Stomach (tissue), 9 donors: ENCODE measurements around the gene KCNJ15. TPM values are rescaled to one million over a fixed set of nuclear protein-coding genes. Genes with fewer than 3 reads are reported as not detected.

Source experiments
- DNase-seq, 2 donors: peaks; one replicate each; pipeline versions ENCODE4 v3.0.0 to v3.0.0-alpha.2; 2013 to 2019
- H3K27ac ChIP-seq, 5 donors: fragments of 200-600 bp in 4 of 5; sonication (generic) in 4 of 5; one replicate each; pipeline ENCODE4 v1.5.1; 2013 to 2019; ENCODE audit warnings: mild to moderate bottlenecking in 1 of 5, moderate library complexity in 1 of 5
- H3K27me3 ChIP-seq, 3 donors: fragments of 200-600 bp; sonication (generic); one replicate each; pipeline ENCODE4 v1.5.1; 2017 to 2019; ENCODE audit warnings: mixed run types in 1 of 3
- H3K36me3 ChIP-seq, 4 donors: fragments of 200-600 bp; sonication (generic); 1 replicate in 3 of 4; 2 replicates in 1 of 4; pipeline ENCODE4 v1.5.1; 2016 to 2019
- H3K4me1 ChIP-seq, 4 donors: fragments of 200-600 bp; sonication (generic); one replicate each; pipeline ENCODE4 v1.5.1; 2016 to 2019
- H3K4me3 ChIP-seq, 4 donors: fragments of 200-600 bp; sonication (generic) in 3 of 4; one replicate each; pipeline ENCODE4 v1.5.1; 2016 to 2019; ENCODE audit warnings: mild to moderate bottlenecking in 1 of 4
- H3K9me3 ChIP-seq, 4 donors: fragments of 200-600 bp; sonication (generic); one replicate each; pipeline ENCODE4 v1.5.1; 2016 to 2019
- EP300 ChIP-seq: sonication (generic); formaldehyde crosslinking; IDR thresholded peaks from one replicate; pipeline ENCODE4 v1.6.1; 2017; ENCODE audit warnings: antibody characterized with exemption
- POLR2A ChIP-seq, 4 donors: fragments of 450-650 bp; IDR thresholded peaks; one replicate each; pipeline ENCODE4 v1.6.1; 2016; ENCODE audit warnings: antibody characterized with exemption in 4 of 4, control low read depth in 2 of 4, mild to moderate bottlenecking in 1 of 4, moderate library complexity in 1 of 4
- POLR2AphosphoS5 ChIP-seq, 3 donors: sonication (generic); formaldehyde crosslinking; IDR thresholded peaks; one replicate each; pipeline ENCODE4 v1.6.1; 2016; ENCODE audit warnings: antibody characterized with exemption in 3 of 3
- WGBS, 5 donors: extraction: QIAGEN DNeasy Blood & Tissue Kit in 3 of 5; methylation state at CpG; one replicate each; pipeline versions ENCODE4 v1.1.5 to v1.1.7; 2013 to 2018; 5-methylcytosine and 5-hydroxymethylcytosine counted together
- intact Hi-C: fragments of 100-400 bp; cut with DNase I; formaldehyde crosslinking; loops from one replicate; pipeline ENCODE4 v1.15.1; 2023; ENCODE audit warnings: low total_unique reads
- polyA plus RNA-seq, 3 donors: library from polyadenylated mRNA; stranded (reverse); fragments of 200-250 nt; gene quantifications; one replicate each; pipeline ENCODE4 v1.2.3, GENCODE V29; 2013
- total RNA-seq, 5 donors: library from RNA; depleted of rRNA; stranded (reverse); fragments of >200 nt; gene quantifications; one replicate each; pipeline versions ENCODE4 v1.1.0 to v1.2.3, GENCODE V29; 2014 to 2016
- TF ChIP-seq, protein P1 (sequence below), 7 experiments: fragments of 450-650 bp in 4 of 7; fragments of 200-600 bp in 3 of 7; sonication (generic) in 3 of 7; IDR thresholded peaks; one replicate each; pipeline ENCODE4 v1.5.1; 2016 to 2019; ENCODE audit warnings: antibody characterized with exemption in 7 of 7, control low read depth in 2 of 7, mild to moderate bottlenecking in 1 of 7
- donor health status: healthy with polysubstance abuse.
- donor health status: Bipolar disorder and iron deficiency.
- donor health status: healthy.

The KCNJ15 gene
- total and polyA plus RNA-seq, 8 donors: 3.5 to 38.4 (median 7.3) TPM; not detected in 1

DNA sequence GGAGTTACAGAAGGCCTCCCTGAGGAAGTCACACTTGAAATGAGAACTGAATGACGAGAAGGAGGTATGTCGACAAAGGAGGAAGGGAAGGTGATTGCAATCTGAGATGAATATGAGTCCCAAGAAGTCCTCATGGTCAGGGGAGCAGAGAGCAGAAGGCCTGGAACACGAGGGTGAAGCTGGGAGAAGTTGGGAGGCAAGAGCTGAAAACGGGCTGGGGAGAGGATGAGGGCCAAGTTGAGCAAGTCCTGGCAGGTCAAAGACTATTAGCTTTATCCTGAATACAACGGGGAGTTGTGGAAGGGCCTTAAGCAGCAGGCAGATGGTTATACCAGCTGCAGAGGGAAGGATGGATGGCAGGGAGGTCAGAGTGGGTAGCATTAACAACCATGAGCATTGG, 89.5 kb downstream of the KCNJ15 start:
- WGBS, 5 donors: 80 to 89% (median 87%) methylated on average over 5 of the region's 5 CpGs
- TF ChIP-seq POLR2AphosphoS5 (IDR thresholded peaks at IDR 0.05) (no peak), EP300 (no peak), POLR2A (IDR thresholded peaks at IDR 0.05) (no peak)
- TF ChIP-seq, protein P1, sequence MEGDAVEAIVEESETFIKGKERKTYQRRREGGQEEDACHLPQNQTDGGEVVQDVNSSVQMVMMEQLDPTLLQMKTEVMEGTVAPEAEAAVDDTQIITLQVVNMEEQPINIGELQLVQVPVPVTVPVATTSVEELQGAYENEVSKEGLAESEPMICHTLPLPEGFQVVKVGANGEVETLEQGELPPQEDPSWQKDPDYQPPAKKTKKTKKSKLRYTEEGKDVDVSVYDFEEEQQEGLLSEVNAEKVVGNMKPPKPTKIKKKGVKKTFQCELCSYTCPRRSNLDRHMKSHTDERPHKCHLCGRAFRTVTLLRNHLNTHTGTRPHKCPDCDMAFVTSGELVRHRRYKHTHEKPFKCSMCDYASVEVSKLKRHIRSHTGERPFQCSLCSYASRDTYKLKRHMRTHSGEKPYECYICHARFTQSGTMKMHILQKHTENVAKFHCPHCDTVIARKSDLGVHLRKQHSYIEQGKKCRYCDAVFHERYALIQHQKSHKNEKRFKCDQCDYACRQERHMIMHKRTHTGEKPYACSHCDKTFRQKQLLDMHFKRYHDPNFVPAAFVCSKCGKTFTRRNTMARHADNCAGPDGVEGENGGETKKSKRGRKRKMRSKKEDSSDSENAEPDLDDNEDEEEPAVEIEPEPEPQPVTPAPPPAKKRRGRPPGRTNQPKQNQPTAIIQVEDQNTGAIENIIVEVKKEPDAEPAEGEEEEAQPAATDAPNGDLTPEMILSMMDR (IDR thresholded peaks at IDR 0.05): no peak
- Histone ChIP-seq H3K27ac (no peak overlapping the region), H3K9me3 (no peaks in the 10 kb centered on the region), H3K27me3 (no peaks in the 10 kb centered on the region), H3K36me3 (no peaks in the 10 kb centered on the region), H3K4me1 (peaks cover 21 to 28% (median 24%) of the 10 kb centered on the region in 4 donors), H3K4me3 (no peak overlapping the region)
- intact Hi-C loops: no loop called here
- no peak for DNase-seq

DNA sequence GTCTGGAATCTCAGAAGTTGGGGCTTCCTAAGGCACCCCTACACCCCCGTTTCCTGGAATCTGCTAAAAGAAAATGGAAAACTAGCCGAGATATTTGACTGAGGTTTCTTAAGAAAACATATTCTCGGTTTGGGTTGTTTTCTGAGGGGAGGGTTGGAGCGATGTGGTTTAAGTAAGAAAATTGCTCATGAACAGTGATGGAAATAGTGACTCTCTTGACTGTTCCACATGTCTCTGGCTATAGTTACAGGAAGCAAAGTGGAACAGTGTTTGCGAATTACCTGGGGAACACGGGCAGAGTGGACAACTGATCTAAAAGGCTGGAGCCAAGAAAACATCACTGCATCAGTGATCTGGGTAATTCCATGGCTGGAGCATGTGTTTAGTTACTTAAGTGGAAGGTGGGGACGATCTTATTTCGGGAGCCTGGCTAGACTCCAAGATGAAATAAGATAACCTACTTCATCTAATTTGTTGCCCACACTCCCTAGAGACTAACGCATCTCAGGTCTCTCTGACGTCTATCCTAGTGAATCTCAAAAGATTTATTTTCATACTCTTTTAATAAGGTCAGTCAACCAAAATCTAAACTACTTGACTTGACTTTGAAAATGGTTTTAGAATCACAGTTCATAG, 92.4 kb downstream of the KCNJ15 start:
- 57 to 72% (median 69%) methylated on average over 10 of the region's 10 CpGs for WGBS, 5 donors
- no peak overlapping the region for H3K27ac ChIP-seq
- TF ChIP-seq POLR2A (IDR thresholded peaks at IDR 0.05) (no peak), POLR2AphosphoS5 (IDR thresholded peaks at IDR 0.05) (no peak), EP300 (no peak)
- TF ChIP-seq, protein P1 (IDR thresholded peaks at IDR 0.05): no peak
- H3K4me3 ChIP-seq: no peak overlapping the region
- no peaks in the 10 kb centered on the region for H3K27me3 ChIP-seq
- intact Hi-C loops: no loop called here
- peak in 1 of 2 donors; percentile 24 for DNase-seq
- H3K9me3 ChIP-seq: no peaks in the 10 kb centered on the region
- no peaks in the 10 kb centered on the region for H3K36me3 ChIP-seq
- H3K4me1 ChIP-seq: peaks cover 14 to 25% (median 19%) of the 10 kb centered on the region in 4 donors

- Histone ChIP-seq H3K4me3 (no peak overlapping the region), H3K4me1 (peaks cover 10 to 19% (median 17%) of the 10 kb centered on the region in 4 donors), H3K36me3 (no peaks in the 10 kb centered on the region), H3K27ac (no peak overlapping the region), H3K27me3 (no peaks in the 10 kb centered on the region), H3K9me3 (no peaks in the 10 kb centered on the region)
- DNase-seq: no peak
- 86 to 97% (median 95%) methylated on average over 2 of the region's 2 CpGs for WGBS, 5 donors
- TF ChIP-seq, protein P1 (IDR thresholded peaks at IDR 0.05): no peak
- TF ChIP-seq POLR2AphosphoS5 (IDR thresholded peaks at IDR 0.05) (no peak), POLR2A (IDR thresholded peaks at IDR 0.05) (no peak), EP300 (no peak)
- intact Hi-C loops: no loop called here
Observed at GRCh38 chr21:38349977-38350376, 93.2 kb downstream of the KCNJ15 start.

- intact Hi-C loops: no loop called here
- no peaks in the 10 kb centered on the region for H3K27me3 ChIP-seq
- H3K27ac ChIP-seq: no peak overlapping the region
- DNase-seq: no peak
- no peak for TF ChIP-seq EP300
- TF ChIP-seq POLR2A (IDR thresholded peaks at IDR 0.05): no peak
- TF ChIP-seq, protein P1 (IDR thresholded peaks at IDR 0.05): no peak
- no peak for TF ChIP-seq POLR2AphosphoS5 (IDR thresholded peaks at IDR 0.05)
- H3K4me3 ChIP-seq: no peak overlapping the region
- no peaks in the 10 kb centered on the region for H3K36me3 ChIP-seq
- peaks cover 12 to 20% (median 18%) of the 10 kb centered on the region in 4 donors for H3K4me1 ChIP-seq
- H3K9me3 ChIP-seq: no peaks in the 10 kb centered on the region
- WGBS, 5 donors: 86 to 97% (median 93%) methylated on average over 3 of the region's 3 CpGs
Observed at GRCh38 chr21:38350684-38351083, 93.9 kb downstream of the KCNJ15 start.
